GM23248 (cell line): ENCODE measurements around the gene SHISA9. TPM values are rescaled to one million over a fixed set of nuclear protein-coding genes. Genes with fewer than 3 reads are reported as not detected.

Experiments
- DNase-seq: peaks from one replicate; pipeline ENCODE4 v3.0.0-alpha.2; 2015
- H2AFZ ChIP-seq: fragments of 200-600 bp; sonication (generic); 2 replicates; pipeline ENCODE4 v1.6.1; 2016; ENCODE audit warnings: antibody characterized with exemption
- H3F3A ChIP-seq: fragments of 200-600 bp; sonication (generic); 2 replicates; pipeline ENCODE4 v1.6.1; 2016; ENCODE audit warnings: mild to moderate bottlenecking, antibody characterized with exemption, mixed run types; ENCODE audit not compliant: insufficient read depth
- H3K27ac ChIP-seq: fragments of 200-600 bp; sonication (generic); 2 replicates; pipeline ENCODE4 v1.5.1; 2016; ENCODE audit warnings: mild to moderate bottlenecking
- H3K27me3 ChIP-seq: fragments of 200-600 bp; sonication (generic); replicated peaks from 2 replicates; pipeline ENCODE4 v1.6.1; 2016; ENCODE audit warnings: mild to moderate bottlenecking; ENCODE audit not compliant: insufficient read depth
- H3K36me3 ChIP-seq: fragments of 200-600 bp; sonication (generic); 2 replicates; pipeline ENCODE4 v1.6.1; 2016; ENCODE audit warnings: low read depth, mild to moderate bottlenecking
- H3K4me1 ChIP-seq: fragments of 200-600 bp; sonication (generic); 2 replicates; pipeline ENCODE4 v1.6.1; 2016; ENCODE audit warnings: mild to moderate bottlenecking; ENCODE audit not compliant: insufficient read depth
- H3K4me2 ChIP-seq: fragments of 200-600 bp; sonication (generic); one replicate; pipeline ENCODE4 v1.6.1; 2016; ENCODE audit warnings: mild to moderate bottlenecking; ENCODE audit not compliant: unreplicated experiment
- H3K4me3 ChIP-seq: fragments of 200-600 bp; sonication (generic); 2 replicates; pipeline ENCODE4 v1.5.1; 2016; ENCODE audit warnings: mild to moderate bottlenecking
- H3K79me2 ChIP-seq: fragments of 200-600 bp; sonication (generic); 2 replicates; pipeline ENCODE4 v1.6.1; 2016; ENCODE audit warnings: mild to moderate bottlenecking; ENCODE audit not compliant: insufficient read depth
- H3K9ac ChIP-seq: fragments of 200-600 bp; sonication (generic); 2 replicates; pipeline ENCODE4 v1.6.1; 2016; ENCODE audit warnings: mild to moderate bottlenecking
- H3K9me2 ChIP-seq: fragments of 200-600 bp; sonication (generic); 2 replicates; pipeline ENCODE4 v1.6.1; 2016; ENCODE audit warnings: mixed run types, mild to moderate bottlenecking, moderate library complexity; ENCODE audit not compliant: insufficient read depth
- H3K9me3 ChIP-seq: fragments of 200-600 bp; sonication (generic); one replicate; pipeline ENCODE4 v1.6.1; 2017; ENCODE audit warnings: low read depth
- H4K20me1 ChIP-seq: fragments of 200-600 bp; sonication (generic); 2 replicates; pipeline ENCODE4 v1.6.0; 2016; ENCODE audit not compliant: insufficient read depth
- EZH2 ChIP-seq: fragments of 200-600 bp; sonication (generic); IDR thresholded peaks from 2 replicates; pipeline ENCODE4 v1.6.1; 2018; ENCODE audit warnings: antibody characterized with exemption, mild to moderate bottlenecking; ENCODE audit not compliant: insufficient read depth, poor library complexity, severe bottlenecking
- EZH2phosphoT487 ChIP-seq: fragments of 200-600 bp; sonication (generic); IDR thresholded peaks from 2 replicates; pipeline ENCODE4 v1.6.1; 2018; ENCODE audit warnings: antibody characterized with exemption, moderate library complexity, mild to moderate bottlenecking, low read depth; ENCODE audit not compliant: insufficient read depth
- WGBS, 2 experiments: methylation state at CpG; one replicate each; pipeline ENCODE4 v1.1.6; 2015 to 2017; ENCODE audit warnings: low lambda C conversion rate in 2 of 2, low coverage in 1 of 2; ENCODE audit errors: missing lambda C conversion rate in 2 of 2; 5-methylcytosine and 5-hydroxymethylcytosine counted together
- in situ Hi-C: fragments of 300-500 bp; cut with MboI; formaldehyde crosslinking; loops from 2 replicates; pipeline ENCODE4 v1.15.0; 2020
- polyA plus RNA-seq: library from polyadenylated mRNA; unstranded; fragments of >200 nt; fragmentation: Nextera tagmentation; extraction: Ambion mirVana; gene quantifications from 2 replicates; pipeline ENCODE4 v1.2.1, GENCODE V29; 2016
- total RNA-seq: library from RNA; depleted of rRNA; stranded (reverse); fragments of >200 nt; shearing (Covaris generic); gene quantifications from 2 replicates; pipeline ENCODE4 v1.2.3, GENCODE V29; 2014

SHISA9 gene
- total and polyA plus RNA-seq, 2 experiments from 2014 or later: not detected

GRCh38 chr16:12900156-12900555 is 1.2 kb upstream of the SHISA9 start:
- no peaks in the 10 kb centered on the region for H3K36me3 ChIP-seq
- no peak for TF ChIP-seq EZH2
- no peak for TF ChIP-seq EZH2phosphoT487

GRCh38 chr16:12900599-12901203 is 697 bp upstream of the SHISA9 start:
- DNase-seq: no peak
- Histone ChIP-seq H3K79me2 (no peaks in the 10 kb centered on the region), H3K4me1 (no peaks in the 10 kb centered on the region), H3K9ac (no peak overlapping the region), H3F3A (no peaks in the 10 kb centered on the region), H3K27me3 (peaks cover 69% of the 10 kb centered on the region), H3K4me2 (no peak overlapping the region), H3K9me3 (no peaks in the 10 kb centered on the region), H2AFZ (no peak overlapping the region), H3K36me3 (no peaks in the 10 kb centered on the region), H3K9me2 (no peaks in the 10 kb centered on the region), H4K20me1 (no peaks in the 10 kb centered on the region), H3K27ac (no peak overlapping the region), H3K4me3 (no peak overlapping the region)
- 1 to 2% methylated on average over 33 to 37 of the region's 37 CpGs for WGBS, 2 experiments
- in situ Hi-C loops: no loop called here
- no peak for TF ChIP-seq EZH2
- TF ChIP-seq EZH2phosphoT487: no peak

More at GRCh38 chr16:12900156-12900555, 1.2 kb upstream of the SHISA9 start:
- no peak for DNase-seq
- no peak overlapping the region for H3K9ac ChIP-seq
- H4K20me1 ChIP-seq: no peaks in the 10 kb centered on the region
- no peak overlapping the region for H3K4me3 ChIP-seq
- H2AFZ ChIP-seq: no peak overlapping the region
- no peak overlapping the region for H3K4me2 ChIP-seq
- no peak overlapping the region for H3K27ac ChIP-seq
- H3K27me3 ChIP-seq: peaks cover 66% of the 10 kb centered on the region
- H3F3A ChIP-seq: no peaks in the 10 kb centered on the region
- in situ Hi-C loops: no loop called here
- no peaks in the 10 kb centered on the region for H3K9me2 ChIP-seq
- H3K79me2 ChIP-seq: no peaks in the 10 kb centered on the region
- H3K4me1 ChIP-seq: no peaks in the 10 kb centered on the region
- no peaks in the 10 kb centered on the region for H3K9me3 ChIP-seq
- 12 to 16% methylated on average over 7 of the region's 7 CpGs for whole genome bisulfite sequencing, 2 experiments

- Histone ChIP-seq H3K4me3 (no peak overlapping the region), H3K9me3 (no peaks in the 10 kb centered on the region), H3K9me2 (no peaks in the 10 kb centered on the region), H2AFZ (no peak overlapping the region), H3F3A (no peaks in the 10 kb centered on the region), H4K20me1 (no peaks in the 10 kb centered on the region), H3K4me2 (no peak overlapping the region), H3K79me2 (no peaks in the 10 kb centered on the region), H3K4me1 (no peaks in the 10 kb centered on the region), H3K27me3 (peaks cover 69% of the 10 kb centered on the region), H3K27ac (no peak overlapping the region), H3K9ac (no peak overlapping the region), H3K36me3 (no peaks in the 10 kb centered on the region)
- DNase-seq: no peak
- in situ Hi-C loops: no loop called here
- WGBS, 2 experiments: 0 to 2% methylated on average over 15 to 28 of the region's 34 CpGs
- TF ChIP-seq EZH2phosphoT487 (0 out of 2 replicates have a peak, but pooled peaks have one; percentile 23), EZH2 (no peak)
Measured at GRCh38 chr16:12901204-12901596, 198 bp upstream of the SHISA9 start.

GRCh38 chr16:12902511-12903372 is 1.3 kb downstream of the SHISA9 start:
- Histone ChIP-seq H3K4me2 (no peak overlapping the region), H2AFZ (no peak overlapping the region), H3K36me3 (no peaks in the 10 kb centered on the region), H3K4me3 (no peak overlapping the region), H3K27ac (no peak overlapping the region), H3K79me2 (no peaks in the 10 kb centered on the region), H3K9ac (no peak overlapping the region), H3K9me3 (no peaks in the 10 kb centered on the region), H3K9me2 (no peaks in the 10 kb centered on the region), H4K20me1 (no peaks in the 10 kb centered on the region), H3K4me1 (no peaks in the 10 kb centered on the region), H3K27me3 (peaks cover 67% of the 10 kb centered on the region), H3F3A (no peaks in the 10 kb centered on the region)
- DNase-seq: no peak
- in situ Hi-C loops: no loop called here
- TF ChIP-seq EZH2phosphoT487 (no peak), EZH2 (no peak)
- 5 to 8% methylated on average over 43 to 53 of the region's 55 CpGs for WGBS, 2 experiments
